ENCODE results near the gene NOL12. TPM values are rescaled to one million over a fixed set of nuclear protein-coding genes. Genes with fewer than 3 reads are reported as not detected.
"Not testable (repeated sequence)": the region's sequence is repeated elsewhere in the genome, so short reads cannot be mapped to it uniquely, and the experiment has no call there.

The NOL12 gene
- total RNA-seq, 3 donors from 2014 or later: 28.5 to 45.3 (median 42.6) TPM

GRCh38 chr22:37716708-37717107 lies 30.6 kb downstream of the NOL12 start:
- TF ChIP-seq, protein P1, sequence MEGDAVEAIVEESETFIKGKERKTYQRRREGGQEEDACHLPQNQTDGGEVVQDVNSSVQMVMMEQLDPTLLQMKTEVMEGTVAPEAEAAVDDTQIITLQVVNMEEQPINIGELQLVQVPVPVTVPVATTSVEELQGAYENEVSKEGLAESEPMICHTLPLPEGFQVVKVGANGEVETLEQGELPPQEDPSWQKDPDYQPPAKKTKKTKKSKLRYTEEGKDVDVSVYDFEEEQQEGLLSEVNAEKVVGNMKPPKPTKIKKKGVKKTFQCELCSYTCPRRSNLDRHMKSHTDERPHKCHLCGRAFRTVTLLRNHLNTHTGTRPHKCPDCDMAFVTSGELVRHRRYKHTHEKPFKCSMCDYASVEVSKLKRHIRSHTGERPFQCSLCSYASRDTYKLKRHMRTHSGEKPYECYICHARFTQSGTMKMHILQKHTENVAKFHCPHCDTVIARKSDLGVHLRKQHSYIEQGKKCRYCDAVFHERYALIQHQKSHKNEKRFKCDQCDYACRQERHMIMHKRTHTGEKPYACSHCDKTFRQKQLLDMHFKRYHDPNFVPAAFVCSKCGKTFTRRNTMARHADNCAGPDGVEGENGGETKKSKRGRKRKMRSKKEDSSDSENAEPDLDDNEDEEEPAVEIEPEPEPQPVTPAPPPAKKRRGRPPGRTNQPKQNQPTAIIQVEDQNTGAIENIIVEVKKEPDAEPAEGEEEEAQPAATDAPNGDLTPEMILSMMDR (IDR thresholded peaks at IDR 0.05): no peak
- Histone ChIP-seq H3K36me3 (ENCODE audit: low read depth) (no peaks in the 10 kb centered on the region), H3K4me1 (ENCODE audit: low read depth) (no peaks in the 10 kb centered on the region), H3K4me3 (no peak overlapping the region), H3K9me3 (no peaks in the 10 kb centered on the region)
- DNase-seq (no peak), ATAC-seq (no peak)
- intact Hi-C loops (cut with DNase I, micrococcal nuclease): no loop called here

- intact Hi-C loops (cut with DNase I, micrococcal nuclease); H3K9me3 ChIP-seq; H3K4me1 ChIP-seq (ENCODE audit: low read depth); H3K4me3 ChIP-seq; ATAC-seq; H3K36me3 ChIP-seq (ENCODE audit: low read depth); DNase-seq: not testable (repeated sequence)
These were observed 31.1 kb downstream of the NOL12 start for GRCh38 chr22:37717235-37717634.

DNA sequence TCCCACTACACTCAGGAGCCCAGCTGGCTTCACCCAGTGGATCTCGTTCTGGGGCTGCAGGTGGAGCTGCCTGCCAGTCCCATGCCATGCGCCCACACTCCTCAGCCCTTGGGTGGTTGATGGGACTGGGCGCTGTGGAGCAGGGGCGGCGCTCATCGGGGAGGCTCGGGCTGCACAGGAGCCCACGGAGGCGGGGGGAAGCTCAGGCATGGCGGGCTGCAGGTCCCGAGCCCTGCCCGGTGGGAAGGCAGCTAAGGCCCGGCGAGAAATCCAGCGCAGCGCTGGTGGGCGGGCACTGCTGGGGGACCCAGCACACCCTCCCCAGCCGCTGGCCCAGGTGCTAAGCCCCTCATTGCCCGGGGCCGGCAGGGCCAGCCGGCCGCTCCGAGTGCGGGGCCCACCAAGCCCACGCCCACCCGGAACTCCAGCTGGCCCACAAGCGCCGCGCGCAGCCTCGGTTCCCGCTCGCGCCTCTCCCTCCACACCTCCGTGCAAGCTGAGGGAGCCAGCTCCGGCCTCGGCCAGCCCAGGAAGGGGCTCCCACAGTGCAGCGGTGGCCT lies 31.7 kb downstream of the NOL12 start:
- H3K4me1 ChIP-seq (ENCODE audit: low read depth); ATAC-seq; intact Hi-C loops (cut with DNase I, micrococcal nuclease); H3K4me3 ChIP-seq; H3K9me3 ChIP-seq; H3K36me3 ChIP-seq (ENCODE audit: low read depth); DNase-seq: not testable (repeated sequence)

DNA sequence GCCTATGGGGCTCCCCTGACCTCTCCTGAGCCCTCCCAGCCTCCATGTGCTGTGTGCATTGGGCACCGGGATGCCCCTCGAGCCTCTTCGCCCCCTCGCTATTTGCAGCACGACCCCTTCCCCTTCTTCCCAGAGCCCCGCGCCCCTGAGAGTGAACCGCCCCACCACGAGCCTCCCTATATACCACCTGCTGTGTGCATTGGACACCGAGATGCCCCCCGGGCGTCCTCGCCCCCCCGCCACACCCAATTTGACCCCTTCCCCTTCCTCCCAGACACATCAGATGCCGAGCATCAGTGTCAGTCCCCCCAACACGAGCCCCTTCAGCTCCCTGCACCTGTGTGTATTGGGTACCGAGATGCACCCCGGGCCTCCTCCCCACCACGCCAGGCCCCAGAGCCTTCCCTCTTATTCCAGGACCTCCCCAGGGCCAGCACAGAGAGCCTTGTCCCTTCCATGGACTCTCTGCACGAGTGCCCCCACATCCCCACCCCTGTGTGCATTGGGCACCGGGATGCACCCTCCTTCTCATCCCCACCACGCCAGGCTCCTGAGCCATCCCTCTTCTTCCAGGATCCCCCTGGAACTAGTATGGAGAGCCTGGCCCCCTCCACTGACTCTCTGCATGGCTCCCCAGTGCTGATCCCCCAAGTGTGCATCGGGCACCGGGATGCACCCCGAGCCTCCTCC lies 39.6 kb downstream of the NOL12 start:
- intact Hi-C loops (cut with DNase I, micrococcal nuclease): no loop called here
- Histone ChIP-seq H3K4me3 (no peak overlapping the region), H3K9me3 (no peaks in the 10 kb centered on the region), H3K36me3 (ENCODE audit: low read depth) (no peaks in the 10 kb centered on the region), H3K4me1 (ENCODE audit: low read depth) (no peaks in the 10 kb centered on the region)
- DNase-seq (no peak), ATAC-seq (no peak)
- TF ChIP-seq, protein P1 (IDR thresholded peaks at IDR 0.05): no peak

GRCh38 chr22:37726241-37726887 lies 40.2 kb downstream of the NOL12 start:
- intact Hi-C loops (cut with DNase I, micrococcal nuclease): no loop called here
- ATAC-seq: no peak
- Histone ChIP-seq H3K4me3 (no peak overlapping the region), H3K9me3 (no peaks in the 10 kb centered on the region), H3K36me3 (ENCODE audit: low read depth) (no peaks in the 10 kb centered on the region), H3K4me1 (ENCODE audit: low read depth) (peaks cover 4% of the 10 kb centered on the region)
- no peak for DNase-seq
- TF ChIP-seq, protein P1 (IDR thresholded peaks at IDR 0.05): no peak

DNA sequence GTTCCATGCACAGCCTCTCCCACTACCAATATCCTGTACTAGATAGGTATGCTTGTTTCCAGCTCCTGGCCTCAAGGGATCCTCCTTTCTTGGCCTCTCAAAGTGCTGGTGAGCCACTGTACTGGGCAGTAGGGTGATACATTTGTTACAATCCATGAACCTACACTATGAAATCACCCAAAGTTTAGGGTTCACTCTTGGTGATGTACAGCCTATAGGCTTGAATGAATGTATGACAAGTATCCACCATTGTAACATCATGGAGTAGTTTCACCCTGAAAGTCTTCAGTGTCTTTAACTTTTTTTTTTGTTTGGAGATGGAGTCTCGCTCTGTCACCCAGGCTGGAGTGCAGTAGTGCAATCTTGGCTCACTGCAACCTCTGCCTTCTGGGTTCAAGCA lies 42.5 kb downstream of the NOL12 start:
- intact Hi-C loops (cut with DNase I, micrococcal nuclease): no loop called here
- Histone ChIP-seq H3K9me3 (no peaks in the 10 kb centered on the region), H3K36me3 (ENCODE audit: low read depth) (no peaks in the 10 kb centered on the region), H3K4me1 (ENCODE audit: low read depth) (peaks cover 22% of the 10 kb centered on the region), H3K4me3 (no peak overlapping the region)
- DNase-seq: no peak
- TF ChIP-seq, protein P1 (IDR thresholded peaks at IDR 0.05): no peak
- no peak for ATAC-seq
